MV-4-11 (cell line): ENCODE measurements around the gene ANO2.

Source experiments
- DNase-seq: peaks from one replicate; lab custom pipeline; 2025; lab: John Stamatoyannopoulos, UW

ANO2 gene

GRCh38 chr12:5964913-5965900 is 20.1 kb upstream of the ANO2 start:
- no peak for DNase-seq

- DNase-seq: no peak
Measured at GRCh38 chr12:5963515-5963914, 18.5 kb upstream of the ANO2 start.

GRCh38 chr12:5960783-5961182 is 15.7 kb upstream of the ANO2 start:
- DNase-seq: no peak

- no peak for DNase-seq
Measured at GRCh38 chr12:5956987-5957386, 11.9 kb upstream of the ANO2 start.

- DNase-seq: no peak
Measured at GRCh38 chr12:5954661-5955060, 9.6 kb upstream of the ANO2 start.

GRCh38 chr12:5953835-5954586 is 9.0 kb upstream of the ANO2 start:
- no peak for DNase-seq

- no peak for DNase-seq
Measured at GRCh38 chr12:5952031-5952430, 7.0 kb upstream of the ANO2 start.

GRCh38 chr12:5948696-5949095 is 3.6 kb upstream of the ANO2 start:
- DNase-seq: no peak

- no peak for DNase-seq
Measured at GRCh38 chr12:5947006-5947405, 1.9 kb upstream of the ANO2 start.

GRCh38 chr12:5946388-5946787 is 1.3 kb upstream of the ANO2 start:
- DNase-seq: no peak

- DNase-seq: no peak
Measured at GRCh38 chr12:5944688-5945070, 380 bp downstream of the ANO2 start.

- DNase-seq: no peak
Measured at GRCh38 chr12:5944053-5944452, 1.0 kb downstream of the ANO2 start.

- DNase-seq: no peak
Measured at GRCh38 chr12:5941907-5942306, 3.2 kb downstream of the ANO2 start.

GRCh38 chr12:5927732-5928516 is 17.1 kb downstream of the ANO2 start:
- DNase-seq: no peak

- DNase-seq: no peak
Measured at GRCh38 chr12:5925646-5926045, 19.4 kb downstream of the ANO2 start.

- DNase-seq: no peak
Measured at GRCh38 chr12:5924342-5924741, 20.7 kb downstream of the ANO2 start.

GRCh38 chr12:5923751-5924150 is 21.3 kb downstream of the ANO2 start:
- no peak for DNase-seq

- no peak for DNase-seq
Measured at GRCh38 chr12:5923043-5923605, 21.9 kb downstream of the ANO2 start.

GRCh38 chr12:5921966-5922899 is 22.8 kb downstream of the ANO2 start:
- DNase-seq: no peak

GRCh38 chr12:5921027-5921909 is 23.8 kb downstream of the ANO2 start:
- no peak for DNase-seq
